NCI-H2107 treated with DMSO at 0.1 percent for 48 hours (cell line): ENCODE results near the gene RPS26.
A peak's percentile ranks its signal among the peaks of the same experiment; 100 is the strongest.
"Not testable (repeated sequence)": the region's sequence is repeated elsewhere in the genome, so short reads cannot be mapped to it uniquely, and the experiment has no call there.

Source experiments
- DNase-seq: peaks from one replicate; lab custom pipeline; 2025; ENCODE audit not compliant: unreplicated experiment; lab: John Stamatoyannopoulos, UW

Gene RPS26

GRCh38 chr12:56077966-56078365 is 36.2 kb downstream of the RPS26 start:
- not testable (repeated sequence) for DNase-seq

GRCh38 chr12:56078427-56078826 is 36.7 kb downstream of the RPS26 start:
- DNase-seq, result no peak

GRCh38 chr12:56078931-56079722 is 37.4 kb downstream of the RPS26 start:
- DNase-seq, result no peak

- peak; percentile 50 for DNase-seq
Observed at GRCh38 chr12:56079723-56080555, 38.2 kb downstream of the RPS26 start, which contains the start of gene ERBB3. ERBB3 (plus strand) TSS chr12:56080165; CDS start chr12:56080301, 136 bp downstream.

- DNase-seq, result no peak
Observed at GRCh38 chr12:56080556-56081138, 38.9 kb downstream of the RPS26 start.

GRCh38 chr12:56081393-56082347 is 40.0 kb downstream of the RPS26 start:
- DNase-seq, result no peak

GRCh38 chr12:56082382-56082781 is 40.7 kb downstream of the RPS26 start:
- no peak for DNase-seq

GRCh38 chr12:56082967-56083366 is 41.2 kb downstream of the RPS26 start:
- no peak for DNase-seq

GRCh38 chr12:56084958-56085543 is 43.3 kb downstream of the RPS26 start:
- no peak for DNase-seq

- no peak for DNase-seq
Observed at GRCh38 chr12:56086096-56086495, 44.4 kb downstream of the RPS26 start.

- DNase-seq, result no peak
Observed at GRCh38 chr12:56086608-56087007, 44.9 kb downstream of the RPS26 start.

- DNase-seq, result no peak
Observed at GRCh38 chr12:56087220-56087619, 45.5 kb downstream of the RPS26 start.
